ENCODE results near the gene CAPS2. TPM values are rescaled to one million over a fixed set of nuclear protein-coding genes. Genes with fewer than 3 reads are reported as not detected.

CAPS2 gene
- total and polyA plus RNA-seq, 8 donors = 1.3 to 74.7 (median 2.7) TPM

DNA sequence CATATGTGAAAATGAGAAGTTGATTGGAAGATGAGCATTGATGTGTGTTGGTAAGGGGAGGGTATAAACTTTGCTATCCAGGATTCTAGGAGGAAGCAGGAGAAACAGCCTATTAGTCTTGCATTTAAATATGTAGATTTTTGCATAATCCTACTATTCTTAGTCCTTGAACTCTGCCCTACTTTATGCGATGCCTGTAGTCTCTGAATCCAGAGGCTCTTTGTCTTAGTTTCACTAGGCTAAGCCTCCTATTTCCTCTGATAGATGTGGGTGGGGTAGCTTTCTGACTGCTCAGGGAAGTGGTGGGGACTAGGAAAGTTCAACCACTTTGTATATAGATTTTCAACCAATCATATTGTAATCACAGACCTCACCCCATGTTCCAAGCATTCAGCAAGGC is 71.0 kb downstream of the CAPS2 start:
- H3K9me3 ChIP-seq = no peaks in the 10 kb centered on the region
- intact Hi-C loops (cut with DNase I; ENCODE audit: low total_unique reads) = no loop called here
- H3K27ac ChIP-seq = no peak overlapping the region
- no peaks in the 10 kb centered on the region for H3K27me3 ChIP-seq
- WGBS, 5 donors = 34 to 68% (median 51%) methylated on average over 1 of the region's 1 CpG
- TF ChIP-seq, protein P1, sequence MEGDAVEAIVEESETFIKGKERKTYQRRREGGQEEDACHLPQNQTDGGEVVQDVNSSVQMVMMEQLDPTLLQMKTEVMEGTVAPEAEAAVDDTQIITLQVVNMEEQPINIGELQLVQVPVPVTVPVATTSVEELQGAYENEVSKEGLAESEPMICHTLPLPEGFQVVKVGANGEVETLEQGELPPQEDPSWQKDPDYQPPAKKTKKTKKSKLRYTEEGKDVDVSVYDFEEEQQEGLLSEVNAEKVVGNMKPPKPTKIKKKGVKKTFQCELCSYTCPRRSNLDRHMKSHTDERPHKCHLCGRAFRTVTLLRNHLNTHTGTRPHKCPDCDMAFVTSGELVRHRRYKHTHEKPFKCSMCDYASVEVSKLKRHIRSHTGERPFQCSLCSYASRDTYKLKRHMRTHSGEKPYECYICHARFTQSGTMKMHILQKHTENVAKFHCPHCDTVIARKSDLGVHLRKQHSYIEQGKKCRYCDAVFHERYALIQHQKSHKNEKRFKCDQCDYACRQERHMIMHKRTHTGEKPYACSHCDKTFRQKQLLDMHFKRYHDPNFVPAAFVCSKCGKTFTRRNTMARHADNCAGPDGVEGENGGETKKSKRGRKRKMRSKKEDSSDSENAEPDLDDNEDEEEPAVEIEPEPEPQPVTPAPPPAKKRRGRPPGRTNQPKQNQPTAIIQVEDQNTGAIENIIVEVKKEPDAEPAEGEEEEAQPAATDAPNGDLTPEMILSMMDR (IDR thresholded peaks at IDR 0.05) = no peak
- no peak for TF ChIP-seq POLR2AphosphoS5 (IDR thresholded peaks at IDR 0.05)
- no peak for TF ChIP-seq POLR2A (IDR thresholded peaks at IDR 0.05)
- TF ChIP-seq EP300 (IDR thresholded peaks at IDR 0.05) = no peak
- H3K36me3 ChIP-seq = no peaks in the 10 kb centered on the region
- H3K4me1 ChIP-seq = no peaks in the 10 kb centered on the region
- no peak for DNase-seq
- no peak overlapping the region for H3K4me3 ChIP-seq

DNA sequence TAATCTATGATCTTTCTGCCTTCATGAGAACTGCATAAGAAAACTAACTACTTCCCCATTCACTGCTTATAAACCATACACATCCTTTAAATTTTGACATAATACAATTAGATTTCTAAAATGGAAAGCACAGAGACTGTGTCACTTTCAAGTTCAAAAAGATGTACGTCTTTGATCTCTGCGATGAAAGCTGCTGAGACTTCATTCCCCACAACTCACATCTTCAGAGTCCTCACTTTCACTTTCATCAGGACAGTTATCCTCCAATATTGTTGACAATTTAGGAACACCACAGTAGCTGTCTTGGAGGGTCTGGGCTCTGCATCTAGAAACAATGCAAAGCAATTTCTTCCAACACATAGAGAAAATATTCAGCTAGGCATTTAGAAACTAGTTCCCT is 72.6 kb downstream of the CAPS2 start:
- no peak for TF ChIP-seq POLR2AphosphoS5 (IDR thresholded peaks at IDR 0.05)
- TF ChIP-seq, protein P1 (IDR thresholded peaks at IDR 0.05) = no peak
- TF ChIP-seq EP300 (IDR thresholded peaks at IDR 0.05) = no peak
- no peak for TF ChIP-seq POLR2A (IDR thresholded peaks at IDR 0.05)
- WGBS, 5 donors = 73 to 89% (median 83%) methylated on average over 2 of the region's 2 CpGs
- H3K4me3 ChIP-seq = no peak overlapping the region
- no peak overlapping the region for H3K27ac ChIP-seq
- H3K27me3 ChIP-seq = no peaks in the 10 kb centered on the region
- intact Hi-C loops (cut with DNase I; ENCODE audit: low total_unique reads) = no loop called here
- H3K36me3 ChIP-seq = no peaks in the 10 kb centered on the region
- no peaks in the 10 kb centered on the region for H3K9me3 ChIP-seq
- H3K4me1 ChIP-seq = no peaks in the 10 kb centered on the region
- DNase-seq = peak in 1 of 2 donors; percentile 8

DNA sequence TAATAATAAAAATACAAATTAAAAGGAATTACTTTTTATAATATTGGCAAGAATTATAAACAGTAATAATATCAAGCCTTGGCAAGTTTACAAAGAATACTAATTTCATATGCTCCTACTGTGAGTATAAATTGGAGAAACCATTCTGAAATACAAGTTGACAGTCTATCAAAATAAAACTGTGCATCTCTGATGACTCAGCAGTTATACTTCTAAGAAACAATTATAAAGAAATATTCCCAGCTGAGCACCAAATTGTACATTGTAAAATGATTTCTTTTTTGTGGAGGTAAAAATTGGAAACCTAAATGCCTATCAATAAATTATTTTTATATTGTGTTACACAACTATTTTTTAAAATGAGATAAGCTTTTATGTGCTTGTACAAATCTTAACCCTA is 85.0 kb downstream of the CAPS2 start:
- H3K9me3 ChIP-seq = peaks cover 0 to 10% (median 0%) of the 10 kb centered on the region in 4 donors
- TF ChIP-seq, protein P1 (IDR thresholded peaks at IDR 0.05) = no peak
- TF ChIP-seq EP300 (IDR thresholded peaks at IDR 0.05) (no peak), POLR2A (IDR thresholded peaks at IDR 0.05) (no peak), POLR2AphosphoS5 (IDR thresholded peaks at IDR 0.05) (no peak)
- no peak overlapping the region for H3K27ac ChIP-seq
- no peak overlapping the region for H3K4me3 ChIP-seq
- H3K36me3 ChIP-seq = no peaks in the 10 kb centered on the region
- intact Hi-C loops (cut with DNase I; ENCODE audit: low total_unique reads) = no loop called here
- H3K4me1 ChIP-seq = no peaks in the 10 kb centered on the region
- no peak for DNase-seq
- no peaks in the 10 kb centered on the region for H3K27me3 ChIP-seq

DNA sequence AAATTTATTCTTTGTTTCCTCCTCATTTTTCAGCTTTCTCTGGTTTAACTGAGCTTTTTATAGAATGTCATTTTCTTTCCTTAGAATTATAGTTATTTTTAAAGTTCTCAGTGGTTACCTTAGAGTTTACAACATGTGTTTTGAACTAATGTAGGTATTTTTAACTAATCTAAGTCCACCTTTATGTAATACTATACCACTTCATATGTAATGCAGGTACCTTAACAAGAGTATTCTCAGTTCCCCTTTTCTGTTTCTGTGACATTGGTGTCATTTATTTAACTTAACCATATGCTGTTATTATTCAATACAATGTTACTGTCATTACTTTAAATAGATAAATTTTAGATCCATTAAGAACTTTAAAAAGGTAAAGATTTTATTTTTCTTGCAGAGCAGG is 90.1 kb downstream of the CAPS2 start:
- Histone ChIP-seq H3K9me3 (peaks cover 0 to 13% (median 0%) of the 10 kb centered on the region in 4 donors), H3K27ac (no peak overlapping the region), H3K27me3 (no peaks in the 10 kb centered on the region), H3K4me1 (no peaks in the 10 kb centered on the region), H3K36me3 (no peaks in the 10 kb centered on the region), H3K4me3 (no peak overlapping the region)
- TF ChIP-seq, protein P1 (IDR thresholded peaks at IDR 0.05) = no peak
- no peak for TF ChIP-seq POLR2AphosphoS5 (IDR thresholded peaks at IDR 0.05)
- no peak for TF ChIP-seq POLR2A (IDR thresholded peaks at IDR 0.05)
- TF ChIP-seq EP300 (IDR thresholded peaks at IDR 0.05) = no peak
- no peak for DNase-seq
- intact Hi-C loops (cut with DNase I; ENCODE audit: low total_unique reads) = no loop called here

All from stomach (tissue), 9 donors.